Stimulated activated CD8-positive, alpha-beta memory T cell treated with anti-CD3 and anti-CD28 coated beads, Interleukin-2, amount 100 ng/mL, for 1 hour (primary cell): ENCODE results near the gene DLGAP3.
"Not testable (repeated sequence)": the region's sequence is repeated elsewhere in the genome, so short reads cannot be mapped to it uniquely, and the experiment has no call there.

ENCODE experiments used
- DNase-seq, 2 donors: peaks; one replicate each; pipeline ENCODE4 v3.0.0-alpha.2; 2020; ENCODE audit warnings: low read depth in 2 of 2

Gene DLGAP3

DNA sequence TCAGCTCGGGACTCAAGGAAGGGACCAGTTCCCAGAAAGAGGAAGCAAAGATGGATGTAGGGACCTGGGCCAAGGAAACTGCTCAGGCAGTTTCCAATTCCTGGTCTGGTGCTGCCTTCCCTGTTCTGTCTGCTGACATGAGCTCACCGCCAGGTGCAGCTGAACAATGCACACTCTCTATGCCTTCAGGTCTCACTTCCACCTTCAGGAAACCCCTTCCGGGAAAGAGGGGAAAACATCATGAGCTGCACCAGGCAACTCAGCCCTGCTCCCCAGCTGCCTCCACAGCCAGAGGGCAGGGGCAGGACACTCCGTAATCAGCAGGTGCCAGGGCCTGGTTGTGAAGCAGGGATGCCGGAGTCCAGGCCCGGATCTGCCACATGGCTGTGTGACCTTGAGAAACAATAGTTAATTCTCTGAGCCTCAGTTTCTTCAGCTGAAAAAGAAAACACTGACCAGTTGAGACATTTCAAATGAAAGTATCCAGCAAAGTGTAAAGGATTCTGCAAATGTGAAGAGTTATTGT, 97.7 kb downstream of the DLGAP3 start:
- DNase-seq, result no peak

DNA sequence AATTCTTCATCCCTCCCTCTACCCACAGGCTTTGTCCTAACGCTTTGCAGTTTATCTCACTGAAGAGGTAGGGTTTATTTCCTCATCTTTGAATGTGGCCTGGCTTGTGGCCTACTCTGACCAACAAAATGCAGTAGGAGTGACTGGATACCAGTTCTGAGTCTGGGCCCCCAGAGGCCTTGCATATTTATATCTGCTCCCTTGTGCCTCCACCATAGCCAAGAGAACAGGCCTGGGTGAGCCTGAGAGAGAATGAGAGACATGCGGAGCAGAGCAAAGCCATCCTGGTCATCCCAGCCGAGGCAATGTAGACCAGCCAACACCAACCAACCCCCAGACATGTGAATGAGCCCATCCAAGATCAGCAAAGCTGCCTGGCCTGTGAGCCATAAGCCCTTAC, 100.2 kb downstream of the DLGAP3 start:
- DNase-seq, result no peak

DNA sequence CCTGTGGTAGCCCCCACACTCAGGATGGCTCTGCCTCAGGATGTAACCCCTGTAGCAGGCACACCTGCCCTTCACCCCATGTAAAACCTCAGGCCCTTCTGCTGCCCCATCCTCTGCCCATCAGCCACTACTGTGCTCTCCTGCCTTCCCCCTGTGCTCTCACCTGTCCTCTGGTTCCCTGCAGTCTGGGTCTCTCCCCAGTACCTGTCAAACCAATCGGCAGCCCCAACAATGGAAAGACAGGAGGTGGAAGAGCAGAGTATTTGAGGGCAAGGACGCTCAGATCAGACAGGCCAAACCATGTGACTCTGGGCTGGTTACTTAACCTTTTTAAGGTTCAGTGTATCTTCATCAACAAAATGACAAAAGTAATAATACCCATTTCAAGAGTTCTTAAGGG, 100.8 kb downstream of the DLGAP3 start:
- DNase-seq, result no peak

DNA sequence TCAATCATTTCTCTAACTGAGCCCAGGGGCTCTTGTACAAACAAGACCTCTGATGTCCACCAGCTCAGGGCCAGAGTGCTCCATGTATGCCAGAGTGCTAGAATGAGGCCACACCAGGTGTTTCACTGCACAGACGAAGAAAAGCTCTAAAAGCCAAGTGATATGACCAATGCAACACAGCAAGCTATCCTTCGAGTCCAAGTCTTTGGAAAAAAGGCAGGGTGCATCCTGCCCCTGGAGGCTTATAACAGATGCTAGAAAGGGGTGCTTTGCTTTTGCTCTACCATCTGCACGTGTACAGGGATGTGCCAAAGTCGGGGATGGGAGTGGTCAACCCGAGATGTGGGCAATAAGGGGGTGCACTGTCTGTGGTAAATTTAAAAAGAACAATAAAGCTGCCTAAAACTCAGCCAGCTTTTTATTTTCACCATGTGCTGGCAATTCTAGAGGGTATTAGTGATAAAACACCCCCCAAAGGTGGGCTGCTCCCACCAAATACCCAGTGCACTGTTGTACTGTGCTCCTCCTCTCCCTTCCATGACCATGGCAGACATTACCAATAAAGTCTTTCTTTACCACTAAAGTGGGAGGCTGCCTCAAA, 102.0 kb downstream of the DLGAP3 start:
- DNase-seq, result no peak

DNA sequence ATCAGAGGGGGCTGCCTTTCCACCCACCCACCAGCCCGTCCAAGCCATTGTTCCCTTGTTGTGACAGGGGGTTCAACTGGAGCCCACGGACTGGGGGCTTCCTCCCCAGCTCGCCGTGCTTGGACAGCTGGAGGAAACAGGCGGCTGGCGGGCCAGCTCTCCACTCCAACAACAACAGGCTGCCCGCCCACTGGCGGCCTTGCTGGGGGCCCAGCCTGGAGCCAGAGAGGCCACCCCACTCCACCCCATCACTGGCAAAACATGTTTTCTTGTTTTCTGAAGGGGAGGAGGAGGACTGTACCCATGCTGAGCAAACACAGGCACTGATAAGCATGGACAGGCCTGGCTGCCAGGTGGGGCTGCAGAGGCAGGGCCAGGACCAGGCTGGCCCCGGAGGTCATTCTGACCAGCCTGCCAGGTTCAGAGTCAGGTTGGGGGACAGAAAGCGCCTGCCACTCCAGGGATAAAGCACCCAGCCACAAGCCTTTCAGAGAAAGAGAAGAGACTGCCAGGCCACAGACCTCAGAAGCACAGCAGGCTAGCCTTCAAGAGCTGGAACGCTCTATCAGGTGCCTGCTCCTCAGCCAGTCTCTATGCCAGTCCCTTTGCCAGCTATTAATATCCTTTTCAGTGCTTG, 103.9 kb downstream of the DLGAP3 start:
- no peak for DNase-seq

DNA sequence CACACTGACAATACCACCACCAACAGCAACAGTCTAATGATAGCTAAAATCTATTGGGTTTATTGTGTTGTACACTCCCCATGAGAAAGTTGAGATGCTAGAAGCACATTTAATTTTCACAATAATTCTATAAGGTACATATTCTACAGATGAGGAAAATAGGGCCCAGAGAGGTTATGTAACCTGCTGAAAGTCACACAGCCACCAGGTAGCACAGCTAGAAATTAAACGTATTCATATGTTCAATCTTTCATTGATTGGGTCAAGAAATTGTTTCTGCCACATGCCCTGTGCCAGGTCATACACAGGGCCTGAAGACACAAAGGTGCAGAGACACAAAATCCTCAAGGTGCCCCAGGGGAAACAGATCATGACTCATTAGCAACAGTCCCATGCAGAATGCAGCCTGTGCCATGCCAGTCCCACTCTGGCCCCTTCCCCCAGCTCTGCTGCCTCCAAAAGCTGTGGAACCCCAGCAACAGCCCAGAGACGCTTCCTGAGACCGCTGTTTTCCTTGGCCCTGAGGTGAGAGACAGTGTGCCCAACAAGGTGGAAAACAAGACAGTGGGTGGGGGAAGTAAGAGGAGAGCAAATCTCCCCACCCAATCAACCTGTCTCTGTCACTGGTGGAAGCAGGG, 104.5 kb downstream of the DLGAP3 start:
- DNase-seq, result no peak

DNA sequence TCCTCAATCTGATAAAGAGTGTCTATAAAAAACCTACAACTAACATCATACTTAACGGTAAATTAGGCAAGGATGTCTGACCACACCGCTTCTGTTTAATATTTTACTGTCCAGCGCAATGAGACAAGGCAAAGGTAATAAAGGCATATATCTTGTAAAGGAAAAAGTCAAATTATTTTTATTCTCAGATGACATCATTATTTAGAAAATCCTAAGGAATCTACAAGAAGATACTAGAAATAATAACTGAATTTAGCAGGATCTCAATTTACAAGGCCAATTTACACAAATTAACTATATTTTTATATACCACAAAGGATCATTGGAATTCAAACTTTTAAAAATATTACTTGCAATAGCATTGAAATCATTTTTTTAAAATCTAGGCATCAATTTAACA, 107.2 kb downstream of the DLGAP3 start:
- no peak for DNase-seq

DNA sequence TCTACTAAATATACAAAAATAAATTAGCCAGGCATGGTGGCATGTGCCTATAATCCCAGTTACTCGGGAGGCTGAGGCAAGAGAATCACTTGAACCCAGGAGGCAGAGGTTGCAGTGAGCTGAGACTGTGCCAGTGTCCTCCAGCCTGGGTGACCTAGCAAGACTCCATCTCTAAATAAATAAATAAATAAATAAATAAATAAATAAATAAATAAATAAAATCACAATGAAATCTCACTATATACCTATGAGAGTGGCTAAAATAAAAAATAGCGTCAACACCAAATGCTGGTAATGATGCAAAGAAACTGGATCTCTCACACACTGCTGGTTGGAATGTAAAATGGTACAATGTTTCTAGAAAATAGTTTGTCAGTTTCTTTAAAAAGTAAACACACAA, 110.6 kb downstream of the DLGAP3 start:
- DNase-seq, result not testable (repeated sequence)

DNA sequence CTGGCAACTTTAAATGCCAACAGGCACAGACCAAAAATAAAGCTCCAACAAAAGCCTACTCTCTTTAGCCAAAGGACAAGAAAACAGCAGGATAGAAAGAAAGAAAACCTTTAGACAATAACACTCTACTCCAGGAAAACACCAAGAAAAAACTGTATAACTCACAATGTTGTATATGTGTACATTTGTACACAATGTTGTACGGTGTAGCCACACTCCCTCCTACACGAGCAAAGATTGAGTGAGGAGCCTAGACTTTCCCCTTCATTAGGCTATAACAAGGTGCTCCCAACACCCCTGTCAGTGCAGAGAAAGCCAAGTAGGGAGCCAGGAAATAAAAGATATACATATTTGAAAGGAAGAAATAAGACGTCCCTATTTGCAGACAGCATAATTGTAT, 112.7 kb downstream of the DLGAP3 start:
- DNase-seq, result no peak

DNA sequence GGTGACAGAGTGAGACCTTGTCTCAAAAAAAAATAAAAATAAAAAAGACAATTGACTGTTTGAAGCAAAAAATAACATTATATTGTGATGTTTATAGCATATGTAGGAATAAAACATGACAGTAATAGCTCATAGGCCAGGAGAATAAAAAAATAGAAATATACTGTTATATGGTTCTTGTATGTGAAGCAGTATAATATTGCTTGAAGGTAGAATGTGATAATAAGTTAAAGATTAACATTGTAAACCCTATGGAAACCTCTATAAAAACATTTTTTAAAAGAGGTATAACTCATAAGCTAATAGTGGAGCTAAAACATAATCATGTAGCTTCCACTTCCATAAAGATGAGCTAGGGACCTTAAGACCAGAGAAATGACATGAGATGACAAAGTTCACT, 113.1 kb downstream of the DLGAP3 start:
- DNase-seq, result no peak
